GM23338 (cell line): Measurements from ENCODE around the gene KCNF1.

ENCODE experiments used
- CREB1 ChIP-seq: fragments of 250-450 bp; sonication (Bioruptor Pico); IDR thresholded peaks from 2 replicates; pipeline ENCODE4 v1.5.0; 2020; ENCODE audit warnings: low read depth, mild to moderate bottlenecking, moderate library complexity
- EZH2 ChIP-seq: fragments of 200-600 bp; sonication (generic); IDR thresholded peaks from one replicate; pipeline ENCODE4 v1.8.0; 2017; ENCODE audit warnings: antibody characterized with exemption, mild to moderate bottlenecking, low read depth; ENCODE audit not compliant: unreplicated experiment
- EZH2phosphoT487 ChIP-seq: fragments of 200-600 bp; sonication (generic); IDR thresholded peaks from one replicate; pipeline ENCODE4 v1.8.1; 2018; ENCODE audit warnings: antibody characterized with exemption; ENCODE audit not compliant: unreplicated experiment
- JUNB ChIP-seq: IDR thresholded peaks from one replicate; pipeline ENCODE4 v1.6.1; 2016; ENCODE audit warnings: antibody characterized with exemption; ENCODE audit not compliant: unreplicated experiment
- POLR2AphosphoS5 ChIP-seq: IDR thresholded peaks from 2 replicates; pipeline ENCODE4 v1.6.1; 2016; ENCODE audit warnings: antibody characterized with exemption, low read depth
- TF ChIP-seq, protein P1 (sequence below), 2 experiments: fragments of 200-600 bp in 1 of 2; sonication (generic) in 1 of 2; conservative IDR thresholded peaks; 2 replicates each; pipeline versions ENCODE4 v1.5.1 to v1.6.1; 2016 to 2017; ENCODE audit warnings: antibody characterized with exemption in 2 of 2, low read depth in 2 of 2, mild to moderate bottlenecking in 2 of 2, moderate library complexity in 1 of 2
- TF ChIP-seq, protein P2 (sequence below): IDR thresholded peaks from one replicate; pipeline ENCODE4 v1.6.1; 2018; ENCODE audit warnings: antibody characterized with exemption; ENCODE audit not compliant: unreplicated experiment

DNA sequence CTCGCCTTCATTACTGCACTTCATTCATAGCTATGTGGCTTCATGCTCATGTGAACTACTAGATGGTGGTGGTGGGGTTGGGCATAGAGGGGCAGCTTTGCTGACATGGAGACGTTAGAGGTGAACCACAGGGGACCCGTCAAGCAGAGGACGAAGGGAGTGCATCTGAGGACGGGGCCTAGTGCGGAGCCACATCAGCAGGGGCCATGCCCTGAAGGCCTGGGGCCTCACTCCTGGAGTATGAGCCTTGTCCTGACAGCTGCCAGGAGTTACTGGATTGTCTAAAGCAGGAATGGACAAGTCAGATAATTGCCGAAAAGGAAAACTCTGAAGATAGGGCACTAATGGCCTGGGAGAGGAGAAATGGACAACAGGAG lies 36.4 kb downstream of the KCNF1 start:
- no peak for TF ChIP-seq JUNB
- TF ChIP-seq, protein P1, sequence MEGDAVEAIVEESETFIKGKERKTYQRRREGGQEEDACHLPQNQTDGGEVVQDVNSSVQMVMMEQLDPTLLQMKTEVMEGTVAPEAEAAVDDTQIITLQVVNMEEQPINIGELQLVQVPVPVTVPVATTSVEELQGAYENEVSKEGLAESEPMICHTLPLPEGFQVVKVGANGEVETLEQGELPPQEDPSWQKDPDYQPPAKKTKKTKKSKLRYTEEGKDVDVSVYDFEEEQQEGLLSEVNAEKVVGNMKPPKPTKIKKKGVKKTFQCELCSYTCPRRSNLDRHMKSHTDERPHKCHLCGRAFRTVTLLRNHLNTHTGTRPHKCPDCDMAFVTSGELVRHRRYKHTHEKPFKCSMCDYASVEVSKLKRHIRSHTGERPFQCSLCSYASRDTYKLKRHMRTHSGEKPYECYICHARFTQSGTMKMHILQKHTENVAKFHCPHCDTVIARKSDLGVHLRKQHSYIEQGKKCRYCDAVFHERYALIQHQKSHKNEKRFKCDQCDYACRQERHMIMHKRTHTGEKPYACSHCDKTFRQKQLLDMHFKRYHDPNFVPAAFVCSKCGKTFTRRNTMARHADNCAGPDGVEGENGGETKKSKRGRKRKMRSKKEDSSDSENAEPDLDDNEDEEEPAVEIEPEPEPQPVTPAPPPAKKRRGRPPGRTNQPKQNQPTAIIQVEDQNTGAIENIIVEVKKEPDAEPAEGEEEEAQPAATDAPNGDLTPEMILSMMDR (conservative IDR thresholded peaks at IDR 0.05; ENCODE audit: low read depth in 2 of 2): no peak
- TF ChIP-seq POLR2AphosphoS5: no peak
- TF ChIP-seq, protein P2, sequence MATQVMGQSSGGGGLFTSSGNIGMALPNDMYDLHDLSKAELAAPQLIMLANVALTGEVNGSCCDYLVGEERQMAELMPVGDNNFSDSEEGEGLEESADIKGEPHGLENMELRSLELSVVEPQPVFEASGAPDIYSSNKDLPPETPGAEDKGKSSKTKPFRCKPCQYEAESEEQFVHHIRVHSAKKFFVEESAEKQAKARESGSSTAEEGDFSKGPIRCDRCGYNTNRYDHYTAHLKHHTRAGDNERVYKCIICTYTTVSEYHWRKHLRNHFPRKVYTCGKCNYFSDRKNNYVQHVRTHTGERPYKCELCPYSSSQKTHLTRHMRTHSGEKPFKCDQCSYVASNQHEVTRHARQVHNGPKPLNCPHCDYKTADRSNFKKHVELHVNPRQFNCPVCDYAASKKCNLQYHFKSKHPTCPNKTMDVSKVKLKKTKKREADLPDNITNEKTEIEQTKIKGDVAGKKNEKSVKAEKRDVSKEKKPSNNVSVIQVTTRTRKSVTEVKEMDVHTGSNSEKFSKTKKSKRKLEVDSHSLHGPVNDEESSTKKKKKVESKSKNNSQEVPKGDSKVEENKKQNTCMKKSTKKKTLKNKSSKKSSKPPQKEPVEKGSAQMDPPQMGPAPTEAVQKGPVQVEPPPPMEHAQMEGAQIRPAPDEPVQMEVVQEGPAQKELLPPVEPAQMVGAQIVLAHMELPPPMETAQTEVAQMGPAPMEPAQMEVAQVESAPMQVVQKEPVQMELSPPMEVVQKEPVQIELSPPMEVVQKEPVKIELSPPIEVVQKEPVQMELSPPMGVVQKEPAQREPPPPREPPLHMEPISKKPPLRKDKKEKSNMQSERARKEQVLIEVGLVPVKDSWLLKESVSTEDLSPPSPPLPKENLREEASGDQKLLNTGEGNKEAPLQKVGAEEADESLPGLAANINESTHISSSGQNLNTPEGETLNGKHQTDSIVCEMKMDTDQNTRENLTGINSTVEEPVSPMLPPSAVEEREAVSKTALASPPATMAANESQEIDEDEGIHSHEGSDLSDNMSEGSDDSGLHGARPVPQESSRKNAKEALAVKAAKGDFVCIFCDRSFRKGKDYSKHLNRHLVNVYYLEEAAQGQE: no peak
- TF ChIP-seq CREB1: no peak
- no peak for TF ChIP-seq EZH2
- TF ChIP-seq EZH2phosphoT487: no peak
